ENCODE data around the gene BLOC1S4. TPM values are rescaled to one million over a fixed set of nuclear protein-coding genes. Genes with fewer than 3 reads are reported as not detected.
"Not testable (repeated sequence)": the region's sequence is repeated elsewhere in the genome, so short reads cannot be mapped to it uniquely, and the experiment has no call there.

The BLOC1S4 gene
- total RNA-seq, 1 donor from 2014 or later: 6.0 TPM

DNA sequence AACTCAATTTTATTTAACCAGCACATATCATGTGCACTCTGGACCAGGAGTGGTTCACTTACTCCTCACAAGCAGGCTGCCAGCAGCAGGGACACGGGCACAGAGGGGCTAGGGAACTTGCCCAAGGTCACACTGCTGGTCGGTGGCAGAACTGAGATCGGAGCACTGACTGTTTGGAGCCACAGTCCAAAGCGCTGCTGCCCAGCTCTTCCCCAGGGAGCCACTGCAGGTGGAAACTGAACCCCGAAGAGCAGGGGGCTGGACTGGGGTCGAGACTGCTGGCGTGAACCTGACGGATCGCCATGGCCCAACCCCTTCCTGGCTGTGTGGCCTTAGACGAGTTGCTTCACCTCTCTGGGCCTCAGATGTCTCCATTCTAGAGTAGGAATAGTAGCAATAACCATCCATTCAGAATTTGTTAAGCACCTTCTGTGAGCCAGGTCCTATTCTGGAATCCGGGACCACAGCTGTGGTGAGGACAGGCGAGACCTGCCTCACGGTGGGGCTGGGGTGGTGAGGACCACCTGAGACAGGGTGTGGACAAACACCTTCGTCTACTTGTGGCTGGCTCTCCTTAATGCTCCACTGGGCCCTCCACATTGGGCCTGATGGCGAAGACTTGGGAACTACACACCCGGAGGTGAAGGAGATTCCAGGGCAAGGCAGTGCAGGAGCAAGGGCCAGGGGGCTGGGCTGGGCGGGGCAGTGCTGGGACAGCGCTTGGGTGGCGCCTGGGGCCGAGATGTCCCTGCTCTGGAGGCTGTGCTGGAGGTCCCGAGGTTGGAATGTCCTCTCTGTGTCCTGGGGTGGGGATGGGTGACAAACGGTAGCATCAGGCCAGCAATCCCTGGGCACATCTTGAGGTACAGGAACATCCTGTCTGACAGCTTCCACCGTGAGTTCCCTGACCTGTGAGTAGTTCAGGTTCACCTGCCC lies 34.6 kb downstream of the BLOC1S4 start:
- ATAC-seq (no peak), DNase-seq (ENCODE audit: missing footprints) (no peak)
- intact Hi-C loops (cut with DNase I): no loop called here

DNA sequence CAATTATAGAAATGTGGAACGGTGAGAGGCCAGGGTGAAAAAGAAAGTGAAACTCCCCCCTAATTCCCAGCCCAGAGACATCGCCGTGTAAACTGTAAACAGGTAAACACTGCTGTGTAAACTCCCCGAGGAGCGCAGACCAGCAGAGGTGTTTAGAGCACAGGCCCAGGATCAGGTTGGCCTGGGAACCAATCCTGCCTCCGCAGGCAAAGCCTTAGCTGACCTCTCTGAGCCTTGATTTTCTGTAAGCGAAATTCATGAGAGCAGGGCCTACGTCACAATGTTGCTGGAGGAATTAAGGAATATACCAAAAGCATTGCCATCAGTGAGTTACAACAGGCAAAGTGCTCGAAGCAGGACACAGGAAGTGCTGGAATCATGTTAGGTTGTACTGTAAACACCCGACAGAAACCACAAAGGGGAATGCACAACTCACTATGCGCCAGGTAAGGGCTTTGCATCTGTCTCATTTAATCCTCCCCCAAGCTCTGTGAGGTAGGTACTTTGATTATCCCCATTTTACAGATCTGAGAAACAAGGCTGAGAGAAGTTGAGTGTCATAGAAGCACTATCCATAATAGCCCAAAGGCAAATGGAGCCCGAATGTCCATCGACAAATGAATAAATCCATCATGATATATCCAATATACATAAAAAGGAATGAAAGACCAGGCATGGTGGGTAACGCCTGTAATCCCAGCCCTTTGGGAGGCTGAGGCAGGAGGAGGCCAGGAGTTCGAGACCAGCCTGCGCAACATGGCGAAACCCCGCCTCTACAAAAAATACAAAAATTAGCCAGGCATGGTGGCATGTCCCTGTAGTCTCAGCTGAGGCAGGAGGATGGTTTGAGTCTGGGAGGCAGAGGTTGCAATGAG lies 35.9 kb downstream of the BLOC1S4 start:
- intact Hi-C loops (cut with DNase I): no loop called here
- no peak for DNase-seq (ENCODE audit: missing footprints)
- no peak for ATAC-seq

DNA sequence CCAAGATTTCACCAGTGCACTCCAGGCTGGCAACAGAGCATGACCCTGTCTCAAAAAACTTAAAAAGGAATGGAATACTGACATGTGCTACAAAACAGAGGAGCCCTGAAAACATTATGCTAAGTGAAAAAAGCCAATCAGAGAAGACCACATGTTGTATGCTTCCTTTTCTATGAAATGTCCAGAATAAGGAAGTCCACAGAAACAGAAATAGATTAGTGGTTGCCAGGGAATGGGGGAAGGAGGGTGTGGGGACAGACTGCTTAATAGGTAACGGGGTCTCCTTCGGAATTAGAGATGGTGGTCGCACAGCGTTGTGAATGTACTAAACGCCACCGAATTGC lies 36.5 kb downstream of the BLOC1S4 start:
- intact Hi-C loops (cut with DNase I): no loop called here
- no peak for ATAC-seq
- no peak for DNase-seq (ENCODE audit: missing footprints)

DNA sequence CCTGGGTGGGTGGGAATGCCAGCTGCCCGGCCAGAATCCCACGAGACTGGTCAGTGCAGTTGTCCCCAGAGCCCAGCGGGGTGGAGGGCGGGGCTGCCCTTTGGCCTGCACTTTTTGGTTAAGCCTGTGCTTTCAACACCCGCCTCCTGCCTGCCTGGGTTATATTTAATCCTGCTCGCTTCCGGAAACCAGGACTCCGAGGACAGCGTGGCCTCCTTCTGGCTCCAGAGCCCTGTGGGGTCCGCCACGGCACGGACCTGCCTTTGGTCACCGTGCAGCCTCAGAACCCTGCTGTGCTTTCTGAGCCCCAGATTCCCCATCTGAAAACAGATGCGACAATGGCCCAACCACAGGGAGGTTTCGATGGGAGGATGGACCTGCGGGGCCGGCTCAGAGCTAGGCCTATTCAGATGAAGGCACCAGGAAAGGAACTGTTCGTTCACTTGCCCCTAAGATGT lies 37.2 kb downstream of the BLOC1S4 start:
- DNase-seq (ENCODE audit: missing footprints) (no peak), ATAC-seq (no peak)
- intact Hi-C loops (cut with DNase I): no loop called here

DNA sequence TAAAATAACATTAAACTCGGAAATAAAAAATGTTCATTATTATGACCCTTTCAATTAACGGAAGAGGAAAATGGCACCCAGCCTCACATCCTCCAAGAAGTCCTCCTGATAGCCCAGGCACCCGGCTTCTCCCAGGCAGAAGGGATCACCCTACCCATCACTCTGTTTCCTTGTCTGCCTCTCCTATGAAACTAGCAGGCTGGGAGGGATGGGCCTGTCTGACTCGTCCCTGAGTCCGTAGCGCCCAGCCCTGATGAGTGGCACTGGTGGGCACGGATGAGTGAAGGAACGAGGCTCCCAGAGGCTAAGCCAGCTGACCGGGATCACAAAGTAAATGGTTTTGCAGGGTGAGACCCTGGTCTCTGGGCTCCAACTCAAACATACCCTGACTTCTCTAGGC lies 37.9 kb downstream of the BLOC1S4 start:
- no peak for ATAC-seq
- intact Hi-C loops (cut with DNase I): no loop called here
- DNase-seq (ENCODE audit: missing footprints): no peak

DNA sequence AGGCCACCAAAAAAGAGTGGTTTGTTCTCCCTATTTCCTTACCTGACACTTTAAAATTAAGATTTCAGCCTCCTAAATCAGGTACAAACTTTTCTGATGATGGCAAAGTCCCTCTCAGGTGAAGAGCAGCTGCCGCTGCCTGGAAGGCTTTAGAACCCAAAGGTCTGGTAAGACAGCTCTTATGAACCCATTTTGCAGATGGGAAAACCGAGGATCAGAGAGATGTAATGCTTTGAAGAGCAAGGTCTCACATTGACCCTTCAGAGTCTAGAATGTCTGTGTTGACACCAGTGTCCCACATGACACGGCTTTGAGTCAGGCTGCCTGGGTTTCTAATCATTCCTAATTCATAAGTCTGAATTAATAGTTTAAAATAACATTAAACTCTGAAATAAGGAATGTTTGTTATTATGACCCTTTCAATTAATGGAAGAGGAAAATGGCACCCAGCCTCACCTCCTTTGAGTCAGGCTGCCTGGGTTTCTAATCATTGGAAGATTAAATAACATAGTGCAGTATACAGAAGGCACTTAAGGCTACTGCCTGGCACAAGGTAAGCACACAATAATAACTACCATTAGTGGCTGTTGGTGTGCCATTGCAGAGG lies 38.6 kb downstream of the BLOC1S4 start:
- intact Hi-C loops (cut with DNase I): no loop called here
- DNase-seq (ENCODE audit: missing footprints): no peak
- no peak for ATAC-seq

DNA sequence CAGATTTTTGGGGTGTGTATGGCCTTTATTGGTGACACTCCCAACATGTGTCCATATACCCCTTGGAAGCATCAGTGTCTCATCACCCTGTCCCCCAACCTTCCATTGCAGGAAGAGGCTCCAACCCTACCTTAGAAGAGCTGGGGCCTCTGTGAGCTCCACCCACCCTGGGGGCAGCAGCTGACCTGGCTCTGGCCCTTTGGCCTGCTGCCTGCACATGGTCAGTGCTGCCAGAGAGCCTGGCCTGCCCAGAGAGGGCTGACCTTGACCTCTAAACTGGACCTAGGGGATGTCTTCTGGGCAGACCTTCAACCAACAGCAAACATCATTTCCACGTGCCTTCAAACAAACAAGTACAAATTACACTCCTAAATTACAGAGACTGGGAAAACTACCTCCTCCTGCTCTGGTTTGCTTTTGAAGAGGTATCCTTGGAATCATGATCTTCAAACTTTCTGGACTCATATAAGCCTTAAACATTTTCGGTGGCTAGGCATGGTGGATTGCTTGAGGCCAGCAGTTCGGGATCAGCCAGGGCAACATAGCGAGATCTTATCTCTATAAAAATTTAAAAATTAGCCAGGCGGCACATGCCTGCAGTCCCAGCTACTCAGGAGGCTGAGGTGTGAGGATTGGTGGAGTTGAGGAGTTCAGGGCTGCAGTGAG lies 39.2 kb downstream of the BLOC1S4 start:
- intact Hi-C loops (cut with DNase I): no loop called here
- no peak for ATAC-seq
- no peak for DNase-seq (ENCODE audit: missing footprints)

DNA sequence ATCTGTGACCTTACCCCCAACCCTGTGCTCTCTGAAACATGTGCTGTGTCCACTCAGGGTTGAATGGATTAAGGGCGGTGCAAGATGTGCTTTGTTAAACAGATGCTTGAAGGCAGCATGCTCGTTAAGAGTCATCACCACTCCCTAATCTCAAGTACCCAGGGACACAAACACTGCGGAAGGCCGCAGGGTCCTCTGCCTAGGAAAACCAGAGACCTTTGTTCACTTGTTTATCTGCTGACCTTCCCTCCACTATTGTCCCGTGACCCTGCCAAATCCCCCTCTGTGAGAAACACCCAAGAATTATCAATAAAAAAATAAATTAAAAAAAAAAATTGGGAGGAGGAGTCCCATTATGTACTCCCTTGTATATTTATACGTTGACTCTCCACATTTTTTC lies 40.4 kb downstream of the BLOC1S4 start:
- intact Hi-C loops (cut with DNase I); ATAC-seq; DNase-seq (ENCODE audit: missing footprints): not testable (repeated sequence)

DNA sequence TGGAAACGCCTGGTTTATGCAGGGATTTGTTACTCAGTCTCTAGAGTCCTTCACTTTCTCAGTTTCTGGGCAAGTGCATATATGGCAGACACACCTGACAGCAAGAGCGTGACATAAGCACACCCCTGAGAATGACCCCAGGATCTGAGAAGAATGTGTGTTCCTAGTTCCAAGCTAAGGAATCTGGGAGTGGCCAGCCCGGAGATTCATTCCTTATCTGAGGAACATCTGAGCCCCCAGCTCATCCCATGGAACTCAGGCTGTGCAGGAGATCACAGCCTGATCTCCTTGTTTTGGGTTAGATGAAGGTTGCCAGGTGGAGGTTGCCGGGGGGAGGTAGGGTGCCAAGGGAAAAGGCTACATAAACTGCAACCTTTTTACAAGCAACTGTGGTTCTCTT lies 42.8 kb downstream of the BLOC1S4 start:
- ATAC-seq: no peak
- intact Hi-C loops (cut with DNase I): no loop called here
- no peak for DNase-seq (ENCODE audit: missing footprints)

DNA sequence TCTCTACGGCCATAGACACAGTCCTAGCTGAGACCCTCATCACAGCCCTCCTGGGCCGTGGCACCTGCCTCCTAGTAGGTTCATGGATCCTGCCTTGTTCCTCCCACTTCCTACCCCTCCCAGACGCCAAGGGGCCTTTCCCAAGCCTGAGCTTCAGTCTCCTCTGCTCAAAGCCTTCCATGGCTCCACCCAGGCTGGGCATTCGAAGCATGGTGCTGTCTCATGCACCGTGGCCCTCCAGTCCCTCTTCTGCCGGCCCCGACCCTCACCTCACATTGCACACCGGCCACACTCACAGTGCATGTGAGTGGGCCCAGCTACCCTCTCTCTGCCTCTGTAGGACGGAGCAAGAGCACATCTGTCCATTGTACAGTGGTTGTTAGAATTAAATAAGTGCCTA lies 44.9 kb downstream of the BLOC1S4 start:
- no peak for ATAC-seq

DNA sequence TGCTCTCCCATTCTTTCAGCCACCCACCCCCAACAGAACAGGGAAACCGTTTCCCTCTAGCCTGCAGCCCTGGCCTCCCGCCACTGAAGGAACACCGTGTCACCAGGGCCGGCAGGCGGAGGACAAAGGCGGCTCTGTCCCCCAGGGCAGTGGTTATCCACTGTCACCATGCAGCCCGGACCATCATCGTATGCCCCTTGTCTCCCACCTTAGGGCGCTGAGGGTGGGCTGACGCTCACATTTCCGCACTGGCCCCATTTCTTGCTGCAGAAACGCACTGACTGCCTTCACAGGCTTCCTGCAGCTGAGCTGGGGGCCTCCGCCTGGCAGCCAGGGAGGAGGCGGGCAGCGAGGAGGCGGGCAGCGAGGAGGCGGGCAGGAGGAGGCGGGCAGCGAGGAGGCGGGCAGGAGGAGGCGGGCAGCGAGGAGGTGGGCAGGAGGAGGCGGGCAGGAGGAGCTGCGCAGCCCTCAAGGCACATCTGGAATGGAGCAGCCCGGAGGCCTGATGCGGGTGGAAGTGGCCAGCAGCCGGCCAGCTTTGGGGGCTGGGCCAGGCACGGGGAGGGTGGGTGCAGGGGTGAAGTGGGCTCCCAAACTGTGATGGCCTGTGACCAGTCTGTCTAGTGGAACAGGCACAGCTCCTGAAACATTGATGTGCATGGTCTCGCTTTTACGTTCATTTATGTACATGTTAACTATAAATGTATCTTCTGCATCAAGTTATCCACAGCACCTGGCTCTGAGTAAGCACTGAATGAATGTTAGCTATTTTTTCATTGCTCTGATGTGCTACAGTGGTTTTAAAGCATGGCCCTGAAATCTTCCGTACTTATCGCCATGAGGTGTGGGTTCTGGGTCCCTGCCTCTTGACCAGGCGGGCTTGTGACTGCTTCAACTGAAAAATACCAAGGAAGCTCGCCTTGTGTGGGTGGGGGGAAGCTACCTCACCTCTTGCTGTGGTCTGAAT lies 46.0 kb downstream of the BLOC1S4 start:
- intact Hi-C loops (cut with DNase I): no loop called here
- no peak for ATAC-seq
- no peak for DNase-seq (ENCODE audit: missing footprints)

More for the DNA sequence above, 44.9 kb downstream of the BLOC1S4 start:
- no peak for DNase-seq (ENCODE audit: missing footprints)
- intact Hi-C loops (cut with DNase I): no loop called here

DNA sequence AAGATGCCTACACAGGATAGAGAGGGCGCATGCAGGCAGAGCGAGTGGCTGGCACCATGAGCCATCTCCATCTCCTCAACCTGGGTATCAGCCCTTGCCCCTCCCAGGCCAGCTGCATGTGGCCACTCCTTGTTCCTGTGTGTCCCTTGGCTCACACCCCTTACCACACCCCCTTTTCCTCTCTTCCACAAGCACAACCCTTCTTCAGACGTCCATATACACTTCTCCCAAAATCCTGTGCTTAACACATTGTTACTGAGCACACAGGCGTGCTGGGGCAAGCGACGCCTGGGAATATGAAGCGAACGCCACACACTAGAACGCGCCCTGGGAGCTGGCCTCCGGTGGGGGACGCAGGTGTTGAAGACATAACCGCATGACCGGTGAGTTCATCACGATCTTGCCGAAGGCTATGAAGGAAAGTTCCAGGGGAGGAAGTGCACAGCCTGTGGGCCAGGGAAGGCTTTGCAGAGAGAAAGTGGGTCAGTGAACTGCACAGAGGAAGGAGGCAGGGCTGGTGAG lies 47.4 kb downstream of the BLOC1S4 start:
- no peak for ATAC-seq
- DNase-seq (ENCODE audit: missing footprints): no peak
- intact Hi-C loops (cut with DNase I): no loop called here

DNA sequence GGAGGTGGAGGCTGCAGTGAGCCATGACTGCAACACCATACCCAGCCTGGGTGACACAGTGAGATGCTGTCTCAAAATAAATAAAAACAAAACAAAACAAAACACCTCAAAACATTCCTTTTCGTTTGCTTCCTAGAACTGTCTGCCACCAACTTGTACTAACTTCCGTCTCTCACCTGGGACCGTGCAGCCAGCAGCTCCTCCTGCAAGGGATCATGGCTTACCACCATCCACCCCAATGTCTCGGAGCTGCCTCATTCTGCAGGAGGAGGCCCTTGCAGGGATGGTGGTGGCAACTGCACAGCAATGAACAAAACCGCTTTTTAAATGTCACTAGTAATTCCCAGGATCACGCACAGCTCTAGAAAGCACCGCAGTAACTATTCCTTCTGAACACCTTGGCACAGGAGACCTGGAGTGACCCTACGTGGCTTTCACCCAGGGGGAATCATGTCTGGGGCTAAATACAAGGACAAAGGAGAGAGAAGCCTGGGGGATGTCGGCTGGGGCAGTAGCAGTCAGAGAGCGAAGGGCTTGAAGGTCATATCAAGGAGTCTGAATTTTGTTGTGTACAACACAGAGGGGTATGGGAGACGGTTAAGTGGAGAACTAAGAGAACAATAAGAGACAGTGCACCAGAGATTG lies 49.1 kb downstream of the BLOC1S4 start:
- intact Hi-C loops (cut with DNase I): no loop called here
- ATAC-seq (no peak), DNase-seq (ENCODE audit: missing footprints) (no peak)

DNA sequence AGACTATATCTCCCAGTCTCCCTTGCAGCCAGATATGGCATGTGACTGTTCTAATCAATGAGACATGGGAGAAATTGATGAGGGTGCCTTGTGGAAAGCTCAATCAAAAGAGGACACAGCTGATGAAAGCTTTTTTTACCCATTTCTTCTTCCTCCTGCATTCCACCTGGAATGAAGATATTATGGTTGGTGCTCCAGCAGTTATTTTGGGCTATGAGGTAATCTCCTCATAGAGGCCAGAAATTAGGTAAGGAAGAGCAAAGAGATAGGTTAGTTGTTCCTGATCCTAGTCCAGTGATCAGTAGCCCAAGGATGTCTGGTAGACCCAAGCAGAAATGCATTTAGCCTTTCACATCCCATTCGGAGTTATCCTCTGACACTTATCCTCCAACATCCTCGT lies 49.7 kb downstream of the BLOC1S4 start:
- intact Hi-C loops (cut with DNase I): no loop called here
- ATAC-seq (no peak), DNase-seq (ENCODE audit: missing footprints) (no peak)
